ENCODE measurements around the gene TMEM61.
"Not testable (repeated sequence)": the region's sequence is repeated elsewhere in the genome, so short reads cannot be mapped to it uniquely, and the experiment has no call there.

The TMEM61 gene

GRCh38 chr1:54980528-54981241 lies at the start of gene TMEM61:
Gene TMEM61 (plus strand): TSS chr1:54980628. CDS start chr1:54981066, 438 bp downstream.
- no peak for FAIRE-seq

GRCh38 chr1:54931275-54931840 lies 49.1 kb upstream of the TMEM61 start:
- FAIRE-seq = no peak

- FAIRE-seq = not testable (repeated sequence)
These were observed 46.3 kb upstream of the TMEM61 start for GRCh38 chr1:54934081-54934480.

- FAIRE-seq = peak; percentile 57
These were observed 45.6 kb upstream of the TMEM61 start for GRCh38 chr1:54934869-54935268.

- FAIRE-seq = no peak
These were observed 43.6 kb upstream of the TMEM61 start for GRCh38 chr1:54936791-54937190.

GRCh38 chr1:54937469-54937868 lies 43.0 kb upstream of the TMEM61 start:
- FAIRE-seq = no peak

GRCh38 chr1:54938955-54939354 lies 41.5 kb upstream of the TMEM61 start:
- FAIRE-seq = not testable (repeated sequence)

- FAIRE-seq = no peak
These were observed 40.4 kb upstream of the TMEM61 start for GRCh38 chr1:54940042-54940441.

GRCh38 chr1:54942976-54943375 lies 37.5 kb upstream of the TMEM61 start:
- no peak for FAIRE-seq

- no peak for FAIRE-seq
These were observed 35.6 kb upstream of the TMEM61 start for GRCh38 chr1:54944610-54945392.

- FAIRE-seq = no peak
These were observed 35.0 kb upstream of the TMEM61 start for GRCh38 chr1:54945393-54945936.

- FAIRE-seq = no peak
These were observed 32.9 kb upstream of the TMEM61 start for GRCh38 chr1:54947540-54947939.

- no peak for FAIRE-seq
These were observed 31.4 kb upstream of the TMEM61 start for GRCh38 chr1:54949053-54949452.

GRCh38 chr1:54950006-54950368 lies 30.4 kb upstream of the TMEM61 start:
- no peak for FAIRE-seq

- no peak for FAIRE-seq
These were observed 29.9 kb upstream of the TMEM61 start for GRCh38 chr1:54950369-54951163.

GRCh38 chr1:54951810-54952226 lies 28.6 kb upstream of the TMEM61 start:
- FAIRE-seq = no peak

- FAIRE-seq = no peak
These were observed 27.3 kb upstream of the TMEM61 start for GRCh38 chr1:54952950-54953718.

GRCh38 chr1:54953846-54954245 lies 26.6 kb upstream of the TMEM61 start:
- FAIRE-seq = no peak

GRCh38 chr1:54955359-54955758 lies 25.1 kb upstream of the TMEM61 start:
- FAIRE-seq = no peak

- no peak for FAIRE-seq
These were observed 23.7 kb upstream of the TMEM61 start for GRCh38 chr1:54956726-54957125.

- FAIRE-seq = no peak
These were observed 21.2 kb upstream of the TMEM61 start for GRCh38 chr1:54959241-54959640.
